ENCODE measurements around the gene KIAA1958.

The KIAA1958 gene

GRCh38 chr9:112530751-112531205 lies 44.2 kb downstream of the KIAA1958 start:
- no peak for DNase-seq (ENCODE audit: low read depth, low spot score)

GRCh38 chr9:112531666-112532282 lies 45.1 kb downstream of the KIAA1958 start:
- DNase-seq (ENCODE audit: low read depth, low spot score), result peak; percentile 35

GRCh38 chr9:112532427-112532826 lies 45.8 kb downstream of the KIAA1958 start:
- peak; percentile 27 for DNase-seq (ENCODE audit: low read depth, low spot score)

- DNase-seq (ENCODE audit: low read depth, low spot score), result no peak
These were observed 47.0 kb downstream of the KIAA1958 start for GRCh38 chr9:112533660-112534059.

- DNase-seq (ENCODE audit: low read depth, low spot score), result no peak
These were observed 48.7 kb downstream of the KIAA1958 start for GRCh38 chr9:112535301-112535700.

GRCh38 chr9:112535811-112536210 lies 49.2 kb downstream of the KIAA1958 start:
- no peak for DNase-seq (ENCODE audit: low read depth, low spot score)

GRCh38 chr9:112537561-112537960 lies 50.9 kb downstream of the KIAA1958 start:
- DNase-seq (ENCODE audit: low read depth, low spot score), result no peak

GRCh38 chr9:112540800-112541199 lies 54.2 kb downstream of the KIAA1958 start:
- DNase-seq (ENCODE audit: low read depth, low spot score), result no peak

GRCh38 chr9:112541685-112542084 lies 55.1 kb downstream of the KIAA1958 start:
- no peak for DNase-seq (ENCODE audit: low read depth, low spot score)

- no peak for DNase-seq (ENCODE audit: low read depth, low spot score)
These were observed 56.1 kb downstream of the KIAA1958 start for GRCh38 chr9:112542593-112543292.

- no peak for DNase-seq (ENCODE audit: low read depth, low spot score)
These were observed 57.9 kb downstream of the KIAA1958 start for GRCh38 chr9:112544477-112544876.

- DNase-seq (ENCODE audit: low read depth, low spot score), result no peak
These were observed 58.6 kb downstream of the KIAA1958 start for GRCh38 chr9:112545237-112545636.

GRCh38 chr9:112546149-112547012 lies 59.8 kb downstream of the KIAA1958 start:
- DNase-seq (ENCODE audit: low read depth, low spot score), result peak; percentile 84

GRCh38 chr9:112548051-112548440 lies 61.4 kb downstream of the KIAA1958 start:
- no peak for DNase-seq (ENCODE audit: low read depth, low spot score)

- DNase-seq (ENCODE audit: low read depth, low spot score), result no peak
These were observed 62.4 kb downstream of the KIAA1958 start for GRCh38 chr9:112548836-112549595.

- no peak for DNase-seq (ENCODE audit: low read depth, low spot score)
These were observed 63.9 kb downstream of the KIAA1958 start for GRCh38 chr9:112550531-112550930.

- no peak for DNase-seq (ENCODE audit: low read depth, low spot score)
These were observed 65.0 kb downstream of the KIAA1958 start for GRCh38 chr9:112551641-112552040.

- DNase-seq (ENCODE audit: low read depth, low spot score), result no peak
These were observed 65.8 kb downstream of the KIAA1958 start for GRCh38 chr9:112552229-112553056.

- DNase-seq (ENCODE audit: low read depth, low spot score), result no peak
These were observed 66.7 kb downstream of the KIAA1958 start for GRCh38 chr9:112553256-112553826.

GRCh38 chr9:112554516-112554915 lies 67.9 kb downstream of the KIAA1958 start:
- peak; percentile 82 for DNase-seq (ENCODE audit: low read depth, low spot score)

Data from astrocyte of the hippocampus (primary cell).